WI38 (cell line): Measurements from ENCODE around the gene DHX16.
A peak's percentile ranks its signal among the peaks of the same experiment; 100 is the strongest.

Experiments used
- H3K4me3 ChIP-seq: 2 replicates; pipeline ENCODE4 v1.5.1; 2011; ENCODE audit warnings: low read depth, mild to moderate bottlenecking, control low read depth, low read length
- TF ChIP-seq, protein P1 (sequence below): IDR thresholded peaks from 2 replicates; pipeline ENCODE4 v1.5.1; 2012; ENCODE audit warnings: low read depth, mild to moderate bottlenecking, control low read depth, low read length

Gene DHX16

DNA sequence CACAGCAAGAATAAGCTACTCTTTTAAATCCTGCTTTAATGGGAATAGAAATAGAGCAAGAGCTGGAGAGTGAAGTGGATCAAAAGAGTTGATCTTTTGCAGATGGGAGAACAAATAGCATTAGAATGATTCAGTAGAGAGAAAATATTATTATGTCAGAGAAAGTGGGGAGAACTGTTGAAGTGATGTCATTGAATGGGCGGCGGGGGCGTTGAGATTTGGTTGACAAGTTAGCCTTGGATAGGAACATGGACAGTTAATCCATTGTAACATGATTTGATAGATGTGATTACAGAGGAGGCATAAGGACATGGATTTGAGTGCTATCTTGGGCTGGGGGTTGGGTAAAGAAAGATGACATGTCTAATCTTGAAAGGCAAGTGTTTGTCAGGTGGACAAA is 37.0 kb downstream of the DHX16 start:
- TF ChIP-seq, protein P1, sequence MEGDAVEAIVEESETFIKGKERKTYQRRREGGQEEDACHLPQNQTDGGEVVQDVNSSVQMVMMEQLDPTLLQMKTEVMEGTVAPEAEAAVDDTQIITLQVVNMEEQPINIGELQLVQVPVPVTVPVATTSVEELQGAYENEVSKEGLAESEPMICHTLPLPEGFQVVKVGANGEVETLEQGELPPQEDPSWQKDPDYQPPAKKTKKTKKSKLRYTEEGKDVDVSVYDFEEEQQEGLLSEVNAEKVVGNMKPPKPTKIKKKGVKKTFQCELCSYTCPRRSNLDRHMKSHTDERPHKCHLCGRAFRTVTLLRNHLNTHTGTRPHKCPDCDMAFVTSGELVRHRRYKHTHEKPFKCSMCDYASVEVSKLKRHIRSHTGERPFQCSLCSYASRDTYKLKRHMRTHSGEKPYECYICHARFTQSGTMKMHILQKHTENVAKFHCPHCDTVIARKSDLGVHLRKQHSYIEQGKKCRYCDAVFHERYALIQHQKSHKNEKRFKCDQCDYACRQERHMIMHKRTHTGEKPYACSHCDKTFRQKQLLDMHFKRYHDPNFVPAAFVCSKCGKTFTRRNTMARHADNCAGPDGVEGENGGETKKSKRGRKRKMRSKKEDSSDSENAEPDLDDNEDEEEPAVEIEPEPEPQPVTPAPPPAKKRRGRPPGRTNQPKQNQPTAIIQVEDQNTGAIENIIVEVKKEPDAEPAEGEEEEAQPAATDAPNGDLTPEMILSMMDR: no peak
- no peak overlapping the region for H3K4me3 ChIP-seq

DNA sequence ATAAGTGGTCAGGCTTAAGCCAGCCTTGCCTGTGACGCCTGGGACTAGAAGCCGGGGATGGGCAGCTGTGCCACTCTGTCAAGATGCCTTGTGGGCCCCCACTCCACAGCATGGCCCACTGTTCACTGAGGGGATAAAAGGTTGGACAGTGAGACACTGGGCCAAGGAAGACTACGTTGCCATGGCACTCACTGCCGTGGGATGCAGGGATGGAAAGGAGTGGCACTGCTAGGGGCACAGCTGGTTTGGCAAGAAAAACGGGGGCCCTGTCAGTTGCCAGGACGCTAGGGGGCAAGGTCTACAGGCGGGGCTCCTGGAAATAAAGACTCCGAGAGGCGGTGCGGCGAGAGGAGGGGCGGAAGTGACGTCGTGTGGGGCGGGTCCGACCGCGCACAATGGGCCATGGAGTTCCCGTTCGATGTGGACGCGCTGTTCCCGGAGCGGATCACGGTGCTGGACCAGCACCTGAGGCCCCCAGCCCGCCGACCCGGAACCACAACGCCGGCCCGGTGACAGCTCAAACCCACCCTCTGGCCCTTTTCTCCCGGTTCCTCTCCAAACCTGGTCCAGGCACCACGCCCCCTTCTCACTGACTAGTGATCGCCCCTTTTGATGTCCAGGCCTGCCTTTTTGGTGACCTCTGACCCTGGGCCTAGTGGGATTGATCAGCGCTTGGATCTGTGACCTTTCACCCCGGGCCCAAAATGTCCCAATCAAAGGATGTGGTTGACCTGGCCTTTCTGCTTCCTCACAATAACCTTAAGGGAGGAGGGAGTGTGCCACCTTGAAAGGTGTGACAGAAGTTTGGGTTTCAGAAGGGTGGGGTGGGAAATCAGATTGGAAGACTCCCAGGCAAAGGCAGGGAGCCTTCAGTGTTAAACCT is 46.1 kb downstream of the DHX16 start, which contains the start of gene ATAT1:
Gene ATAT1 (plus strand): TSS at position 391 of the 883 bp plus-strand sequence.
- peak within 1 kb of the TSS; percentile 82 for H3K4me3 ChIP-seq
- TF ChIP-seq, protein P1: peak; percentile 40; the same call in 1 of the 2 replicates

DNA sequence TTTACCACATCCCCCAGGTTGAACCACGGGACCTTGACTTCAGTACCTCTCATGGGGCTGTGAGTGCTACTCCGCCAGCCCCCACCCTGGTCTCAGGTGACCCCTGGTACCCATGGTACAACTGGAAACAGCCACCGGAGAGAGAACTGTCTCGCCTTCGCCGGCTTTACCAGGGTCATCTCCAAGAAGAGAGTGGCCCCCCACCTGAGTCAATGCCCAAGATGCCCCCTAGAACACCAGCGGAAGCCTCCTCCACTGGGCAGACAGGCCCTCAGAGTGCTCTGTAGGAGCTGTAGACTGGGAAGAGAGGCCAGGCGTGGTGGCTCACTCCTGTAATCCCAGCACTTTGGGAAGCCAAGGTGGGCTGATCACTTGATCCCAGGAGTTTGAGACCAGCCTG is 47.3 kb downstream of the DHX16 start:
- TF ChIP-seq, protein P1: no peak
- no peak overlapping the region for H3K4me3 ChIP-seq

DNA sequence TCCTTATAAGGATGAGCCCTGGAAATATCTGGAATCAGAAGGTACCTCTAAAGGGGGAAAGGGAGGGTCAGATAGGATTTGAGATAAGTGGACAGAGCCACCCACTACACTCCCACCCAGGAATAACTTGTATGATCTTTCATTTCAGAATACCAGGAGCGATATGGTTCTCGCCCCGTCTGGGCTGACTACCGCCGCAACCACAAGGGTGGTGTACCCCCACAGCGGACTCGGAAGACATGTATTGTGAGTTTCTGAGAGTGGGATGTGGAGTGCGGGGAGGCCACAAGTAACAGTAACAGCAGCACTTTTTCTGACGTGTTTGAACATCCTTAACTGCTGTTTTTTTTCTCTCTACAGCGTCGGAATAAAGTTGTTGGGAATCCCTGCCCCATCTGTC is 53.2 kb downstream of the DHX16 start:
- H3K4me3 ChIP-seq: no peak overlapping the region
- TF ChIP-seq, protein P1: no peak

DNA sequence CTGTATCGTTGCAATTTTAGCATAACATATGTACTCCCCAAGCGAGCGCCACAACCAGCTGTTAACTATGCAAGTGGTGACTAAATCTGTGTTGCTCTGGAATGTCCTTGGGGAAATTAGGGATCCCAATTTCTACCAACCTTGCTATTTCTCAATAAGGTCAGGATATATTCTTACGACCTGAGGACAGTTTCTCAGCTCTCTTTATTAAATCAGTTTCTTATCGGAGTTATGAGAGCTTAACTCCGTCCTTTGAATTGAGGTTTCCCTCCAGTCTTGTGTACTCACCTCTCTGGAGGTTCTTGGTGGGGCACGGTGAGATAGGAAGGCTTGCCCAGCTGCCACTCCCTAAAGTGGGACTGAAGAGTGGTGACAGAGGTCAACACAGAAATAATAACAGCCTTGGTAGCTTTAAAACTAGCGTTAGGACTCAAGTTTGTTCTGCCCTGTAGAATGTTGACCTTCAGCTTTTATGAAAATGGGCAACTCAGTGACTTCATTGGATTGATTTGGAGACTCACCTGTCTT is 54.5 kb downstream of the DHX16 start:
- TF ChIP-seq, protein P1: no peak
- peak overlapping the region; percentile 73 for H3K4me3 ChIP-seq

DNA sequence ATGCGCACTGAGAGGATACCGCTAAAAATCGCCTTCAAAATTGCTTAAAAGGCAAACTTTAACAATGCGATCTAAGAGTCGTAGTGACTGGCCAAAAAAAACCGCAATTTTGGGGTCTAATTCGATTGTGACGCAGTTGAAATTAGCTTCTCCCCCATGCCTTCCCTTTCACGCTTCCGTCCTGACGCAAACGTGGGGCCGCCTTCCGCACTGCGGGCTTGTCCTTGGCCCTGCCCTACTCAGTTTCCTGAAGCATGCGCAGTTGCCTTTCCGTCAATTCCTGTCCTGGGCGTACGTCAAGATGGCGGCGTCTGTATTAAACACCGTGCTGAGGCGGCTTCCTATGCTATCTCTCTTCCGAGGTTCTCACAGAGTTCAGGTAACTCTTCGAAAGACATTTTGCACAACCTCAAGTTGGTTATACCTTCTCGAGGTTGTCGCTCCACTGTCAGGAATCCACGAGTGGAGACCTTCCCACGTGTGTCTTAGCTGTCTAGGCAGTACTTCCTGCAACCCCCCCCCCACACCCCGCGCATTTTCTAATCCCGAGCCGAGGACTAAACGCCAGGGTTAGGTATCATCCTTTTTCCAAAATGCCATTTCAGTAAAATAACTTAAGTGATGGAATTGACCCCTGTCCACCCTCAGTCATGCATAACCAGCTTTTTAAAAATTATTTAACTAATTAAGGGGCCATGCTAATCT is 55.1 kb downstream of the DHX16 start, which contains the start of gene MRPS18B:
Gene MRPS18B (plus strand): TSS at position 276 of the 705 bp plus-strand sequence. CDS start 26 bp downstream, at position 302.
- TF ChIP-seq, protein P1: no peak
- H3K4me3 ChIP-seq: peak within 1 kb of the TSS; percentile 97
